ENCODE data around the gene MIGA1. TPM values are rescaled to one million over a fixed set of nuclear protein-coding genes. Genes with fewer than 3 reads are reported as not detected.

MIGA1 gene
- total and polyA plus RNA-seq, 9 of the 15 experiments (the other 6 are each of a cell fraction or from before 2014, with no cell fraction given): 1.6 to 5.1 (median 2.9) TPM

- intact Hi-C loops (cut with micrococcal nuclease): no loop called here
- in situ Hi-C loops (cut with MboI): no loop called here
Measured at GRCh38 chr1:77926561-77927357, 147.3 kb downstream of the MIGA1 start.

More at GRCh38 chr1:77926561-77927357, 147.3 kb downstream of the MIGA1 start:
- H3K27me3 ChIP-seq (ENCODE audit: control insufficient read depth in 2 of 2, insufficient read depth in 2 of 2, low read length in 2 of 2): no peaks in the 10 kb centered on the region
- DNase-seq (ENCODE audit: extremely low read depth in 1 of 4, low spot score in 3 of 4): no peak
- ATAC-seq: peak; percentile 63
- peak overlapping the region; percentile 84 for H2AFZ ChIP-seq (ENCODE audit: low read depth, low read length)
- no peaks in the 10 kb centered on the region for H3K79me2 ChIP-seq (ENCODE audit: control insufficient read depth, insufficient read depth, low read length)
- FAIRE-seq: no peak
- H3K27ac ChIP-seq (ENCODE audit: extremely low read depth, low read depth, low read length): no peak overlapping the region
- H3K4me3 ChIP-seq: peak overlapping the region; percentile 23; the same call in 1 of the 2 replicates
- no peaks in the 10 kb centered on the region for H3K9me3 ChIP-seq (replicated peaks; ENCODE audit: control insufficient read depth, insufficient read depth, low read depth, low read length)
- no peak for TF ChIP-seq TEAD2 (tag; IDR thresholded peaks at IDR 0.05)
- no peak for TF ChIP-seq THRA (IDR thresholded peaks at IDR 0.05)
- TF ChIP-seq ZNF512 (tag; IDR thresholded peaks at IDR 0.05): 0 out of 2 replicates have a peak, but pooled peaks have one; percentile 45
- no peak for TF ChIP-seq ZNF311 (CRISPR knock-in tag; IDR thresholded peaks at IDR 0.05)
- TF ChIP-seq ATF3 (IDR thresholded peaks at IDR 0.05): peak; percentile 37; the same call in 1 of the 2 replicates
- no peak for TF ChIP-seq ATF3 (CRISPR knock-in tag; conservative IDR thresholded peaks at IDR 0.05)
- no peak for TF ChIP-seq MCM3 (IDR thresholded peaks at IDR 0.05)
- peak; percentile 42; the same call in 1 of the 2 replicates for TF ChIP-seq L3MBTL2 (IDR thresholded peaks at IDR 0.05)
- TF ChIP-seq PTRF (tag; IDR thresholded peaks at IDR 0.05): no peak
- no peak for TF ChIP-seq GATAD2B (IDR thresholded peaks at IDR 0.05; ENCODE audit: borderline replicate concordance)
- no peak for TF ChIP-seq CEBPG (CRISPR knock-in tag; IDR thresholded peaks at IDR 0.05)
- TF ChIP-seq CEBPG (tag; conservative IDR thresholded peaks at IDR 0.05 in 1 of 2, IDR thresholded peaks at IDR 0.05 in 1 of 2): peak; percentile 68 to 71
- no peaks in the 10 kb centered on the region for H3K9me1 ChIP-seq (ENCODE audit: control insufficient read depth, insufficient read depth, low read length)
- H3K4me1 ChIP-seq (replicated peaks in 1 of 2; ENCODE audit: control insufficient read depth in 2 of 2, insufficient read depth in 2 of 2, low read length in 2 of 2): no peaks in the 10 kb centered on the region
- BruUV-seq (replicated peaks): no TSS peak
- peak overlapping the region; percentile 32; the same call in 1 of the 2 replicates for H3K4me2 ChIP-seq (ENCODE audit: insufficient read depth, low read length)
- WGBS (ENCODE audit: insufficient coverage, low coverage, missing lambda C conversion rate): 14% methylated on average over 13 of the region's 13 CpGs
- H3K36me3 ChIP-seq (ENCODE audit: control insufficient read depth, insufficient read depth, low read length): no peaks in the 10 kb centered on the region
- ChIA-PET CTCF (ENCODE audit: low intra/inter-chr PET ratio) (no interaction called here), POLR2A (interaction anchor here (0.8 to 1.4 kb wide), 2 partner anchors 11 to 52 kb away, joined by 3 to 4 read pairs; partner anchors contain the start of gene FUBP1)
- H3K9ac ChIP-seq (ENCODE audit: insufficient read depth in 1 of 2, low read depth in 2 of 2, low read length in 2 of 2): peak overlapping the region in 1 of 2 experiments; percentile 24; a peak in 1 of 4 replicates
- H4K20me1 ChIP-seq (replicated peaks; ENCODE audit: control insufficient read depth, insufficient read depth, low read length): no peaks in the 10 kb centered on the region

Data from K562 (cell line).